HG02642 (cell line): Measurements from ENCODE around the gene AKAP7.
"Not testable (repeated sequence)": the region's sequence is repeated elsewhere in the genome, so short reads cannot be mapped to it uniquely, and the experiment has no call there.

Source experiments
- ATAC-seq: cut with Tn5 transposase; IDR thresholded peaks from one replicate; pipeline ENCODE4 v1.9.1; 2021; ENCODE audit warnings: mild to moderate bottlenecking; ENCODE audit not compliant: unreplicated experiment, poor library complexity

AKAP7 gene

GRCh38 chr6:131135244-131136020, at the start of gene AKAP7:
AKAP7 (plus strand) TSS chr6:131135467; CDS start chr6:131135764, 297 bp downstream.
- peak; percentile 88 for ATAC-seq

DNA sequence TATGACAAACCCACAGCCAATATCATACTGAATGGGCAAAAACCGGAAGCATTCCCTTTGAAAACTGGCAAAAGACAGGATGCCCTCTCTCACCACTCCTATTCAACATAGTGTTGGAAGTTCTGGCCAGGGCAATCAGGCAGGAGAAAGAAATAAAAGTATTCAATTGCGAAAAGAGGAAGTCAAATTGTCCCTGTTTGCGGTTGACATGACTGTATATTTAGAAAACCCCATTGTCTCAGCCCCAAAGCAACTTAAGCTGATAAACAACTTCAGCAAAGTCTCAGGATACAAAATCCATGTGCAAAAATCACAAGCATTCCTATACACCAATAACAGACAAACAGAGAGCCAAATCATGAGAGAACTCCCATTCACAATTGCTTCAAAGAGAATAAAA, 44.9 kb upstream of the AKAP7 start:
- ATAC-seq, result not testable (repeated sequence)

GRCh38 chr6:131091944-131092343, 43.3 kb upstream of the AKAP7 start:
- not testable (repeated sequence) for ATAC-seq

GRCh38 chr6:131093334-131093733, 41.9 kb upstream of the AKAP7 start:
- no peak for ATAC-seq

DNA sequence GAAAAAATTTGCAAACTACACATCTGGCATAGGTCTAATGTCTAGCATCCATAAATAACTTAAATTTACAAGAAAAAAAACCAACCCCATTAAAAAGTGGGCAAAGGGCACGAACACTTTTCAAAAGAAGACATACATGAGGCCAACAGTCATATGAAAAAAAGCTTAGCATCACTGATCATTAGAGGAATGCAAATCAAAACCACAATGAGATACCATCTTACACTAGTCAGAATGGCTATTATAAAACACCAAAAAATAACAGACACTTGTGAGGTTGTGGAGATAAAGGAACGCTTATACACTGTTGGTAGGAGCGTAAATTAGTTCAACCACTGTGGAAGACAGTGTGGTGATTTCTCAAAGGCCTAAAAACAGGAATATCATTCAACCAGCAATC, 38.5 kb upstream of the AKAP7 start:
- ATAC-seq, result no peak

DNA sequence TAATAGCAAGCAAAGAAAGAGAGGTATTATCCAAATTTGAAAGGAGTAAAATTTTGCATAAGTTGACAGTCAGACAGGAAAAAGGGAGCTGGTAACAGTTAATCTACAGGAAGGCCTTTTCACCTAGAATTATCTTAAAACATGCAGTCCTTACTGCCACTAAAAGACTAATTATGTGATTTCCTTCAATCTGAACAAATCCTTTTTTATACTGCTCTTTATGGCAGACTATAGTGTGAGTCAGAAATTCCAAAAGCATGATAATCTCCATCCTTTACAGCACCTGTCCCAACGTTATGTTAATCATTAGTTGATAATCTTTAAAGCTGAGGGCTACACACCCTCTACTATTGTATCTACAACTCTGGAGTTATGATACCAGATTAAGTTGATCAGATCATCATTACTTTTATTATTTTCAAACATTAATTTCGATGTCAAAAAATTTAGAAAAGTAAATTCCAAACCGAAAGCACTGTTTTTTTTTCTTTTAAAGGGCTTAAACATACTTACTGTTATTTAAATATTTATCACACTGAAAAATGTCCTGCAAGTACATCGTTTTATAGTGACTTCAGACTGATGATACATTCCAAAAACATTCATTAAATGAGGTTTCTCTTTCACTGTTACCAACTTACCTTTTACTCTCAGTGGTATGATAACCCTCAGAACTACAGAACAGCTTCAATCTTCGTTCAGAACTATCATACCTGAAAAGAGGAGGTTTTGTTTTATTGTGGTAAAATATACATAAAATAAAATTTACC, 33.2 kb upstream of the AKAP7 start:
- no peak for ATAC-seq

DNA sequence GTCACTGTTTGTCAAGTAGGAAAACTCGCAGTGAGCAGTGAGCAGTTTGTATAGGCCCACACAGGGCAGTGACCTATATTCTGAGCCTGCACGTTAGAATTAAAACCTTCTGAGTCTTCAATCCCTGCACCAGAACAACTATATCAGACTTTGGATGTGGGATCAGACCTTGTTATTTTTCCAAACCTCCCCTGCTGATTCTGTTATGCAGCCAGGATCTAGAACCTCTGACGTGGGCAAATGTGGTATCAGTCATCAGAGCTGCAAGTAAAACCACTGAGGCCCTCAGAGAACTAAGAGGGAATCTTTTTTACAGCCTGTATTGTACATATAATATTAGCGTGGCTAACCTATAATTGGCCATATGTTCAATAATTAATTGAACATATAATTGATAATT, 32.0 kb upstream of the AKAP7 start:
- no peak for ATAC-seq

GRCh38 chr6:131103901-131104300, 31.4 kb upstream of the AKAP7 start:
- ATAC-seq, result no peak

DNA sequence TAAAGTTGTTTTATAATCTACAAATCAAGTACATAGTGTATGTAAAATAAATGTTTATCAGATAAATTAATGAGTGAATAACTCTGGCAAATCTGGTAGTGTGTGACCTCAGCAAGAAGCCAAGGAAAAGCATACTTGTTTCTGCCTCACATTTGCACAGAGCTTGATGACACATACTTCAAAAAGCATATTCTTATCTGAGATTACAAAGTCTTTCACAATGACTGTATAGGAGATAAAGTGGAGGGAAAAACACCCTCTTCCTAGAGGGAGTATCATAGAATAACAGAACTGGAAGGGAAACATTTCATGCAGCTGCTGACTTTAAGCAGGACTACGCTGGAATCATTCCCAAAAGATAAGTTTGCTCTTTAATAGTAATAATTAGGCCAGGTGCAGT, 28.1 kb upstream of the AKAP7 start:
- ATAC-seq, result no peak

DNA sequence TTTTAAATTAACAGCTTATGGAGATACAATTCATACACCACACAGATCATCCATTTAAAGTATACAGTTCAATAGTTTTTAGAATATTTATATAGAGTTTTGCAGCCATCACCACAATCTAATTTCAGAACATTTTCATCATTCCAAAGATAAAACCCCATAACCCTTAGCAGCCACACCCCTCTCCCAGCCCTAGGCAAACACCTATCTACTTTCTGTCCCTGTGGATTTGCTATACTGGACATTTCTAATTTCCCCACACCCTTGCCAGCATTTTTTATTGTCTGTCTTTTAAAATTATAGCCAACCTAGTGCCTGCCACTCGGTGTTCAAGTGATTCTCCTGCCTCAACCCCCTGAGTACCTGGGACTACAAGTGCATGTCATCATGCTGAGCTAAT, 23.0 kb upstream of the AKAP7 start:
- ATAC-seq, result no peak

GRCh38 chr6:131115651-131116050, 19.6 kb upstream of the AKAP7 start:
- ATAC-seq, result no peak

GRCh38 chr6:131116321-131116720, 18.9 kb upstream of the AKAP7 start:
- no peak for ATAC-seq

GRCh38 chr6:131116755-131117360, 18.4 kb upstream of the AKAP7 start:
- no peak for ATAC-seq

GRCh38 chr6:131117878-131118277, 17.4 kb upstream of the AKAP7 start:
- no peak for ATAC-seq

- no peak for ATAC-seq
Measured at GRCh38 chr6:131122007-131122406, 13.3 kb upstream of the AKAP7 start.

GRCh38 chr6:131122516-131122915, 12.8 kb upstream of the AKAP7 start:
- ATAC-seq, result no peak

DNA sequence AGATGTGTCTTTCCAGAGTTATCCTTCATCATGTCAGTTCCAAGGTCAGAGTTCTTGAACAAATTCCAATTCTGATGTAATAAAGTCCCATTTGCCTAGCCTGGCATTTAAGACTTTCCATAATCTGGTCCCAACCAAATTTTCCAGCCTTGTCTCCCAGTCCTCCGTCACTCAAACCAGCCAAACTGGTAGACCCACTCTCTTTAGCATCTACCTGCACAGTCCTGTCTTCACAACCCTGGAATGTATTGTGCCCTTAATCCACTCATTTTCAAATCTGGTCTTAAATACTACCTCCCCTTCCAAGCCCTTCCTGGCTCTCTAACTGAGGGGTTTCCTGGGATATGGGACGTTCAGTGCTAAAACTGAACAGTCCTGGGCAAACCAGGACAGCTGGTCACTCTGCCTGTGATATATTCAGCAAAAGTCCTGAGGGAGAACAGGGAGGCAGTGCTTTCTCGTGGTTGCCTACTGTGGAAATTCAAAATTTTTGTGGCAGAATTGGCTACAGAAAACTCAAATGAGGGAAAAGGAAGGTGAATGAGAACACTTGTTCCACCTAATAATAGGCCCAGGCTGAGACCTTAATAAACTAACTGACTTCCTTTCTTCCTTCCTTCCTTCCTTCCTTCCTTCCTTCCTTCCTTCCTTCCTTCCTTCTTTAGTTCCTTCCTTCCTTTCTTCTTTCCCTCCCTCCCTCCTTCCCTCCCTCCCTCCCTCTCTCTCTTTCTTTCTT, 10.8 kb upstream of the AKAP7 start:
- ATAC-seq, result no peak

GRCh38 chr6:131125431-131125830, 9.8 kb upstream of the AKAP7 start:
- no peak for ATAC-seq

GRCh38 chr6:131129689-131130553, 5.3 kb upstream of the AKAP7 start:
- ATAC-seq, result no peak

GRCh38 chr6:131130554-131130940, 4.7 kb upstream of the AKAP7 start:
- ATAC-seq, result no peak
